NK-92 (cell line): ENCODE data around the gene PPP6R1.

Experiments
- DNase-seq: peaks from one replicate; lab custom pipeline; 2025; ENCODE audit not compliant: unreplicated experiment; lab: John Stamatoyannopoulos, UW

The PPP6R1 gene

DNA sequence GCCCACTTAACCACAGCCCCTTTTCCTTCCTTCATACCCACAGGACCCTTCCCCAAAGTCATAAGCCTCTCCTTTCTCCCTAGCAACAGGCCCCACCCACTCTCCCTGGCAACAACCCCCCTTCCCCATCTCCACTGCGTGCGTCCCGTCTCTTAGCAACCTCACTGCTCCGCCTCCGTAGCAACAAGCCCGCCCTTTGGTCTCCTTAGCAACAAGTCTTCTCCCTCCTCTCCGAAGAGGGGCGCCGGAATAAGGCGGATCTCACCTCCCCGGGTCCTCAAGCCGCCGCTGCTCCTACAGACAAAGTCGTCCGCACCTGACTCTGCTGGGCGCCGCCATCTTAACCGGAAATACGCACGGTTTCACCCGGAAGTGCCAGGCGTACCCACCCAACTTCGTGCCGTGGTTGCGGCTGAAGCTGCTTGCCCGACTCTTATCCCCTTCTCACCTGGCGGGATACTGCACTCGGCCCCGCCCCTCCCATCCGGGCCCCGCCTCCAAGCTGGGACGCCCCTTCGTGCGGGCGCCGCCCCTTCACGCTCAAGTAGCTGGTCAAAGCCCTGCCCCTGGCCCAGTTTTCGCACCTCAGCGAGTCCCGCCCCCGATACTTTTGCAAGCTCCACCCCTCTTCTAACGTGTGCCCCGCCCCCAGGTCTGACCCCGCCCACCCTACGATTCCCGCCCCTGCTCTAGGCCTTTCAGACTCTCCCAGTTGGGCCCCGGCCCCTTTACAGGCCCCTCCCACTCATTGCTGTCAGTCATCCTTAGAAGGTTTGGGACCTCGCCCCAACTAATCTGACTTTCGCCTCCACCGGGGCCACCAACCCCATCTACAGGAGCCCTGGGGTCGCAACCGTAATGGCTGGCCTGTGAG, 21.2 kb upstream of the PPP6R1 start, which contains the start of gene HSPBP1:
HSPBP1 (minus strand) TSS at position 341 of the 874 bp plus-strand sequence. CDS start 502 bp downstream, outside the sequence.
- peak; percentile 46 for DNase-seq

- no peak for DNase-seq
Measured at GRCh38 chr19:55279340-55279739, 20.5 kb upstream of the PPP6R1 start.

GRCh38 chr19:55278391-55279135, 19.7 kb upstream of the PPP6R1 start:
- no peak for DNase-seq

GRCh38 chr19:55277494-55277893, 18.7 kb upstream of the PPP6R1 start:
- no peak for DNase-seq

- DNase-seq = no peak
Measured at GRCh38 chr19:55276720-55277430, 18.1 kb upstream of the PPP6R1 start.

GRCh38 chr19:55275851-55276719, 17.3 kb upstream of the PPP6R1 start:
- no peak for DNase-seq

DNA sequence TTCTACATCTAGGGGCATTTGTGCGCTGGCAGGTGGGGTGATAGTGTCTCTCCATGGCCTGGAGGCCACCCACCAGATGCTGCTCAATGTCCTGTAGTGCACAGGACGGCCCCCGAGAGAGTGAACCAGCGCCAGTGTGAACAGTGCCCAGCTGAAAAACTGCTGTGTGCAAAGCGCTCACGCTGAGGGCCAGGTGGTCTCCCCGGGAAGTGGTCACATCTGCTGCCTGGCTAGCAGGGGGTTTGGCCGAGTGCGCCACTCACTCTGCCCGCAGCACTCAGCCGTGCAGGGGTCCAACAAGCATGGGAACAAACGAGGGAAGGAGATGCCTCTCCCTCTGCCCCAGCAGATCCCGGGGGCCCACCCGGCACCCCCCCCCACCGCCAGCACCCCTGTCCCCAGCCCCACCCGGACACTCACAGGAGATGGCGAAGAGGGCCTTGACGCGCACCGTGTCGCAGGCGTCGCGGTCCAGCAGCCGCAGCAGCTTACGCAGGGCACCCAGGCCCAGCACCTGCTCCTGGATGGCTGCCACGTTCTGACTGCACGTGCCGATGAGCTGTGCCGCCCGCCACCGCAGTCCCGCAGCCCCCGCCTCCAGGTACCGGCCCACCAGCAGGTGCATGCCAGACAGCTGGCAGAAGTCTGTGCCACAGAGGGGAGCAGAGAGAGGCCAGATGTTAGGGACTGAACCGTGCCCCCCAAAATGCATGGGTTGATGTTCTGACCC, 15.3 kb upstream of the PPP6R1 start:
- DNase-seq = no peak

GRCh38 chr19:55272142-55272541, 13.3 kb upstream of the PPP6R1 start:
- no peak for DNase-seq

- DNase-seq = no peak
Measured at GRCh38 chr19:55270172-55270942, 11.5 kb upstream of the PPP6R1 start.

- no peak for DNase-seq
Measured at GRCh38 chr19:55269299-55269698, 10.5 kb upstream of the PPP6R1 start.

GRCh38 chr19:55266840-55267239, 8.0 kb upstream of the PPP6R1 start:
- DNase-seq = no peak

GRCh38 chr19:55266404-55266803, 7.6 kb upstream of the PPP6R1 start:
- no peak for DNase-seq

GRCh38 chr19:55265723-55266386, 7.0 kb upstream of the PPP6R1 start:
- no peak for DNase-seq

- no peak for DNase-seq
Measured at GRCh38 chr19:55265173-55265572, 6.4 kb upstream of the PPP6R1 start.

- DNase-seq = no peak
Measured at GRCh38 chr19:55264531-55264930, 5.7 kb upstream of the PPP6R1 start.

- no peak for DNase-seq
Measured at GRCh38 chr19:55262359-55262758, 3.5 kb upstream of the PPP6R1 start.

DNA sequence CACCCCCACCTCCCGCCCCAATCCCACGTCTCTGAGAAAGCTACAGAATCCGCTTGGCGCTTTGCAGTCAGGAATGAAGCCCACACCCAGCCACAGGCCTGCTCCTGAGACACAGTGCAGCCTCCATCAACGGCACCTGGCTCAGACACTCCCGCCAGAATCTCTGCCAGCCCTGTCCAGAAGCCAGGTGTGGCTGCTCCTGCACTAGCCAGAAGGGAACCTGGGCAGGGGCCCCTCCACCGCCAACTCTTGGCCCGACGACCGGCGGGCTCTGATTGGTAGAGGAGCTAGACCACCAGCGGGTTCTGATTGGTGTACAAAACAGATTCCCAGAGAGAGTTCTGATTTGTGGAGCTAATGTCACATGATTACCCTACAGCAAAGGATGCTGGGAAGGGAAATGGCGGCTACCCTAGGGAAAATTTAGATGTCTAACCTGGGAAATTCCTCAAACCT, 2.9 kb upstream of the PPP6R1 start:
- DNase-seq = no peak

GRCh38 chr19:55259540-55260210, 858 bp upstream of the PPP6R1 start:
- no peak for DNase-seq
